Tibial nerve (tissue), 3 donors: ENCODE data around the gene ROBO1.
"Not testable (repeated sequence)": the region's sequence is repeated elsewhere in the genome, so short reads cannot be mapped to it uniquely, and the experiment has no call there.

Experiments
- POLR2A ChIP-seq, 2 donors: fragments of 450-650 bp; IDR thresholded peaks; one replicate each; pipeline ENCODE4 v1.6.1; 2017; ENCODE audit warnings: antibody characterized with exemption in 2 of 2, mild to moderate bottlenecking in 2 of 2, moderate library complexity in 2 of 2
- TF ChIP-seq, protein P1 (sequence below), 5 experiments: fragments of 200-600 bp in 3 of 5; fragments of 450-650 bp in 2 of 5; sonication (generic) in 3 of 5; IDR thresholded peaks; one replicate each; pipeline ENCODE4 v1.5.1; 2016 to 2019; ENCODE audit warnings: antibody characterized with exemption in 5 of 5, mild to moderate bottlenecking in 3 of 5, moderate library complexity in 2 of 5

DNA sequence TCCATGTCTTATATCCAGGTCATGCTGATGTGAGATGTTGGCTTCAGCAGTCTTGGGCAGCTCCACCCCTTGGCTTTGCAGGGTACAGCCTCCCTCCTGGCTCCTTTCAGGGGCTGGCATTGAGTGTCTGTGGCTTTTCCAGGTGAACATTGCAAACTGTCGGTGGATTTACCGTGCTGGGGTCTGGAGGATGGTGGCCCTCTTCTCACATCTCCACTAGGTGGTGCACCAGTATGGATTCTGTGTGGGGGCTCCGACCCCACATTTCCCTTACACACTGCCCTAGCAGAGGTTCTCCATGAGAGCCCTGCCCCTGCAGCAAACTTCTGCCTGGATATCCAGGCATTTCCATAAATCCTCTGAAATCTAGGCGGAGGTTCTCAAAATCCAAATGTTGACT, 22.4 kb upstream of the ROBO1 start:
- TF ChIP-seq, protein P1, sequence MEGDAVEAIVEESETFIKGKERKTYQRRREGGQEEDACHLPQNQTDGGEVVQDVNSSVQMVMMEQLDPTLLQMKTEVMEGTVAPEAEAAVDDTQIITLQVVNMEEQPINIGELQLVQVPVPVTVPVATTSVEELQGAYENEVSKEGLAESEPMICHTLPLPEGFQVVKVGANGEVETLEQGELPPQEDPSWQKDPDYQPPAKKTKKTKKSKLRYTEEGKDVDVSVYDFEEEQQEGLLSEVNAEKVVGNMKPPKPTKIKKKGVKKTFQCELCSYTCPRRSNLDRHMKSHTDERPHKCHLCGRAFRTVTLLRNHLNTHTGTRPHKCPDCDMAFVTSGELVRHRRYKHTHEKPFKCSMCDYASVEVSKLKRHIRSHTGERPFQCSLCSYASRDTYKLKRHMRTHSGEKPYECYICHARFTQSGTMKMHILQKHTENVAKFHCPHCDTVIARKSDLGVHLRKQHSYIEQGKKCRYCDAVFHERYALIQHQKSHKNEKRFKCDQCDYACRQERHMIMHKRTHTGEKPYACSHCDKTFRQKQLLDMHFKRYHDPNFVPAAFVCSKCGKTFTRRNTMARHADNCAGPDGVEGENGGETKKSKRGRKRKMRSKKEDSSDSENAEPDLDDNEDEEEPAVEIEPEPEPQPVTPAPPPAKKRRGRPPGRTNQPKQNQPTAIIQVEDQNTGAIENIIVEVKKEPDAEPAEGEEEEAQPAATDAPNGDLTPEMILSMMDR (IDR thresholded peaks at IDR 0.05): not testable (repeated sequence)
- not testable (repeated sequence) for TF ChIP-seq POLR2A (IDR thresholded peaks at IDR 0.05)
